ENCODE data around the gene SUN1. TPM values are rescaled to one million over a fixed set of nuclear protein-coding genes. Genes with fewer than 3 reads are reported as not detected.

Gene SUN1
- total and polyA plus RNA-seq, 2 experiments from 2014 or later: 63.3 to 145 TPM

- no peak overlapping the region for H3K4me3 Mint-ChIP-seq
- Histone ChIP-seq H3K4me2 (no peak overlapping the region), H2AFZ (no peak overlapping the region), H3K9me2 (ENCODE audit: insufficient read depth) (no peaks in the 10 kb centered on the region), H3K27me3 (ENCODE audit: insufficient read depth) (no peaks in the 10 kb centered on the region), H3K36me3 (ENCODE audit: insufficient read depth) (0 out of 2 replicates have a peak, but pooled peaks cover 6% of the 10 kb centered on the region), H3K4me1 (ENCODE audit: insufficient read depth) (no peaks in the 10 kb centered on the region), H3F3A (replicated peaks; ENCODE audit: low read depth) (0 out of 2 replicates have a peak, but pooled peaks cover 4% of the 10 kb centered on the region), H3K4me3 (no peak overlapping the region), H4K20me1 (replicated peaks; ENCODE audit: insufficient read depth) (no peaks in the 10 kb centered on the region; the same call in 1 of the 2 replicates), H3K27ac (ENCODE audit: low read depth) (no peak overlapping the region), H3K79me2 (replicated peaks; ENCODE audit: insufficient read depth) (peaks cover 14% of the 10 kb centered on the region)
- no peak for DNase-seq (ENCODE audit: low spot score)
- ATAC-seq: no peak
- H3K36me3 Mint-ChIP-seq (ENCODE audit: low read depth): peaks cover 70% of the 10 kb centered on the region
- TF ChIP-seq POLR2AphosphoS5 (IDR thresholded peaks at IDR 0.05; ENCODE audit: low read depth): no peak
- no peak for TF ChIP-seq EZH2 (IDR thresholded peaks at IDR 0.05; ENCODE audit: low read depth, unreplicated experiment)
- no peak for TF ChIP-seq ZNF331 (CRISPR knock-in tag; IDR thresholded peaks at IDR 0.05; ENCODE audit: low read depth)
- no peak for TF ChIP-seq JUNB (IDR thresholded peaks at IDR 0.05; ENCODE audit: unreplicated experiment)
- no peak for TF ChIP-seq EZH2phosphoT487 (IDR thresholded peaks at IDR 0.05; ENCODE audit: unreplicated experiment)
- TF ChIP-seq NANOG (IDR thresholded peaks at IDR 0.05; ENCODE audit: borderline replicate concordance): no peak
- TF ChIP-seq STAT1 (IDR thresholded peaks at IDR 0.05; ENCODE audit: unreplicated experiment): no peak
- TF ChIP-seq CTCF (conservative IDR thresholded peaks at IDR 0.05; ENCODE audit: low read depth in 2 of 2): no peak
- TF ChIP-seq ZNF114 (CRISPR knock-in tag; IDR thresholded peaks at IDR 0.05): no peak
- TF ChIP-seq ZNF462 (CRISPR knock-in tag; IDR thresholded peaks at IDR 0.05): no peak
- no peak for TF ChIP-seq REST (IDR thresholded peaks at IDR 0.05; ENCODE audit: unreplicated experiment)
- TF ChIP-seq CREB1 (CRISPR knock-in tag; IDR thresholded peaks at IDR 0.05; ENCODE audit: low read depth): no peak
- no peak for TF ChIP-seq ETS1 (IDR thresholded peaks at IDR 0.05)
- H3K4me1 Mint-ChIP-seq: no peaks in the 10 kb centered on the region
- H3K9me3 Mint-ChIP-seq: no peaks in the 10 kb centered on the region; the same call in 2 of the 3 replicates
- peaks cover 4% of the 10 kb centered on the region for H3K27me3 Mint-ChIP-seq (ENCODE audit: insufficient read depth, low read depth, poor library complexity)
- H3K27ac Mint-ChIP-seq: no peak overlapping the region
Measured at GRCh38 chr7:892648-893593, 60.6 kb downstream of the SUN1 start.

Data from GM23338 (cell line).